WI38 (cell line): ENCODE results near the gene DAPK2.

Experiments
- H3K4me3 ChIP-seq: 2 replicates; pipeline ENCODE4 v1.5.1; 2011; ENCODE audit warnings: low read depth, mild to moderate bottlenecking, control low read depth, low read length
- CTCF ChIP-seq: IDR thresholded peaks from 2 replicates; pipeline ENCODE4 v1.5.1; 2012; ENCODE audit warnings: low read depth, mild to moderate bottlenecking, control low read depth, low read length

Gene DAPK2

GRCh38 chr15:64046421-64047153 is at the start of gene DAPK2:
Gene DAPK2 (minus strand): TSS chr15:64046485. CDS start chr15:64040261, 6,224 bp downstream.
- H3K4me3 ChIP-seq = peak within 1 kb of the TSS; percentile 42
- peak; percentile 66 for TF ChIP-seq CTCF

- peak overlapping the region; percentile 71 for H3K4me3 ChIP-seq
- no peak for TF ChIP-seq CTCF
Measured at GRCh38 chr15:64095431-64095794, 49.1 kb upstream of the DAPK2 start.

GRCh38 chr15:64093627-64094417 is 47.5 kb upstream of the DAPK2 start, which contains the start of gene CIAO2A:
Gene CIAO2A (minus strand): TSS chr15:64093838. CDS start chr15:64093768, 70 bp downstream.
- H3K4me3 ChIP-seq = peak within 1 kb of the TSS; percentile 89
- no peak for TF ChIP-seq CTCF

GRCh38 chr15:64092864-64093626 is 46.8 kb upstream of the DAPK2 start:
- no peak for TF ChIP-seq CTCF

GRCh38 chr15:64092075-64092820 is 46.0 kb upstream of the DAPK2 start:
- peak overlapping the region; percentile 89 for H3K4me3 ChIP-seq
- TF ChIP-seq CTCF = no peak

More at GRCh38 chr15:64092864-64093626, 46.8 kb upstream of the DAPK2 start:
- H3K4me3 ChIP-seq = peak overlapping the region; percentile 89

- TF ChIP-seq CTCF = no peak
- H3K4me3 ChIP-seq = no peak overlapping the region
Measured at GRCh38 chr15:64090527-64090926, 44.2 kb upstream of the DAPK2 start.
